OCI-LY3 (cell line): ENCODE results near the gene NPTX1.

ENCODE experiments used
- H2AFZ ChIP-seq: fragments of 200-600, 300-600 bp; shearing (Covaris generic); 2 replicates; pipeline ENCODE4 v1.6.0; 2014; ENCODE audit warnings: antibody characterized with exemption, low read depth, low read length
- H3K27ac ChIP-seq: fragments of 200-600, 300-600 bp; sonication (generic); 2 replicates; pipeline ENCODE4 v1.5.1; 2014; ENCODE audit warnings: mild to moderate bottlenecking, low read length, moderate library complexity, mixed read lengths
- H3K27me3 ChIP-seq: fragments of 200-600, 300-600 bp; sonication (generic); 2 replicates; pipeline ENCODE4 v1.6.1; 2014; ENCODE audit warnings: low read depth, low read length, mixed read lengths
- H3K36me3 ChIP-seq: fragments of 200-600, 300-600 bp; sonication (generic); replicated peaks from 2 replicates; pipeline ENCODE3; 2014; ENCODE audit warnings: low read depth, low read length, mixed read lengths
- H3K4me1 ChIP-seq: fragments of 300-600, 200-600 bp; sonication (generic); 2 replicates; pipeline ENCODE4 v1.6.1; 2014; ENCODE audit warnings: low read length, mixed read lengths
- H3K4me2 ChIP-seq: fragments of 200-600, 300-600 bp; sonication (generic); 2 replicates; pipeline ENCODE4 v1.6.1; 2014; ENCODE audit warnings: low read length, mixed read lengths
- H3K4me3 ChIP-seq: fragments of 300-600, 200-600 bp; sonication (generic); 2 replicates; pipeline ENCODE4 v1.5.1; 2014; ENCODE audit warnings: antibody characterized with exemption, mild to moderate bottlenecking, low read length, moderate library complexity
- H3K79me2 ChIP-seq: fragments of 300-600, 200-600 bp; shearing (Covaris generic); 2 replicates; pipeline ENCODE4 v1.6.1; 2014; ENCODE audit warnings: mild to moderate bottlenecking, low read length, mixed read lengths
- H3K9ac ChIP-seq: fragments of 300-600, 200-600 bp; shearing (Covaris generic); 2 replicates; pipeline ENCODE4 v1.6.0; 2014; ENCODE audit warnings: mild to moderate bottlenecking, low read length, moderate library complexity
- H3K9me3 ChIP-seq: fragments of 200-600, 300-600 bp; shearing (Covaris generic); 2 replicates; pipeline ENCODE4 v1.6.1; 2014; ENCODE audit warnings: low read length, mixed read lengths; ENCODE audit not compliant: insufficient read depth
- H4K20me1 ChIP-seq: fragments of 200-600, 300-600 bp; sonication (generic); 2 replicates; pipeline ENCODE4 v1.6.1; 2016; ENCODE audit warnings: low read length, mixed read lengths; ENCODE audit not compliant: insufficient read depth
- CTCF ChIP-seq: fragments of 200-600, 300-600 bp; sonication (generic); IDR thresholded peaks from 2 replicates; pipeline ENCODE4 v1.5.1; 2014; ENCODE audit warnings: antibody characterized with exemption, low read length, low read depth
- EZH2phosphoT487 ChIP-seq: fragments of 200-600 bp; shearing (Covaris generic); IDR thresholded peaks from 2 replicates; pipeline ENCODE4 v1.6.1; 2018; ENCODE audit warnings: antibody characterized with exemption, mixed run types, low read depth

Gene NPTX1

GRCh38 chr17:80486692-80487091 is 10.3 kb upstream of the NPTX1 start:
- no peaks in the 10 kb centered on the region for H4K20me1 ChIP-seq
- no peak overlapping the region for H3K4me2 ChIP-seq
- no peak overlapping the region for H3K4me3 ChIP-seq
- H3K9me3 ChIP-seq = no peaks in the 10 kb centered on the region
- H3K79me2 ChIP-seq = no peaks in the 10 kb centered on the region
- no peak overlapping the region for H3K9ac ChIP-seq
- no peaks in the 10 kb centered on the region for H3K27me3 ChIP-seq
- H3K4me1 ChIP-seq = peaks cover 7% of the 10 kb centered on the region; the same call in 1 of the 2 replicates
- no peaks in the 10 kb centered on the region for H3K36me3 ChIP-seq
- no peak overlapping the region for H3K27ac ChIP-seq
- H2AFZ ChIP-seq = no peak overlapping the region
- TF ChIP-seq EZH2phosphoT487 = no peak
- no peak for TF ChIP-seq CTCF

GRCh38 chr17:80485846-80486245 is 9.4 kb upstream of the NPTX1 start:
- Histone ChIP-seq H3K36me3 (no peaks in the 10 kb centered on the region), H3K9me3 (no peaks in the 10 kb centered on the region), H3K4me1 (peaks cover 7% of the 10 kb centered on the region; the same call in 1 of the 2 replicates), H3K4me2 (0 out of 2 replicates have a peak overlapping the region, but pooled peaks have one; percentile 9), H2AFZ (no peak overlapping the region), H3K79me2 (no peaks in the 10 kb centered on the region), H3K9ac (no peak overlapping the region), H3K27me3 (no peaks in the 10 kb centered on the region), H4K20me1 (no peaks in the 10 kb centered on the region), H3K27ac (no peak overlapping the region), H3K4me3 (no peak overlapping the region)
- TF ChIP-seq EZH2phosphoT487 (no peak), CTCF (no peak)

GRCh38 chr17:80482555-80483308 is 6.3 kb upstream of the NPTX1 start:
- Histone ChIP-seq H3K4me2 (no peak overlapping the region), H3K27me3 (no peaks in the 10 kb centered on the region), H3K36me3 (no peaks in the 10 kb centered on the region), H3K9ac (no peak overlapping the region), H3K4me3 (no peak overlapping the region), H4K20me1 (no peaks in the 10 kb centered on the region), H2AFZ (no peak overlapping the region), H3K27ac (no peak overlapping the region), H3K79me2 (no peaks in the 10 kb centered on the region), H3K9me3 (no peaks in the 10 kb centered on the region), H3K4me1 (peaks cover 7% of the 10 kb centered on the region; the same call in 1 of the 2 replicates)
- TF ChIP-seq CTCF (no peak), EZH2phosphoT487 (no peak)

GRCh38 chr17:80482058-80482318 is 5.6 kb upstream of the NPTX1 start:
- Histone ChIP-seq H2AFZ (no peak overlapping the region), H3K4me2 (no peak overlapping the region), H3K4me3 (no peak overlapping the region), H4K20me1 (no peaks in the 10 kb centered on the region), H3K9ac (no peak overlapping the region), H3K79me2 (no peaks in the 10 kb centered on the region), H3K4me1 (peaks cover 7% of the 10 kb centered on the region; the same call in 1 of the 2 replicates), H3K36me3 (no peaks in the 10 kb centered on the region), H3K27me3 (no peaks in the 10 kb centered on the region), H3K27ac (no peak overlapping the region), H3K9me3 (no peaks in the 10 kb centered on the region)
- no peak for TF ChIP-seq EZH2phosphoT487
- no peak for TF ChIP-seq CTCF
